OCI-LY7 (cell line): ENCODE results near the gene STAG1. TPM values are rescaled to one million over a fixed set of nuclear protein-coding genes. Genes with fewer than 3 reads are reported as not detected.

Experiments
- BruUV-seq: library from RNA; stranded (reverse); fragments of 400-500 nt; replicated peaks from 2 replicates; lab custom pipeline; 2021; lab: Mats Ljungman, UMichigan
- CTCF ChIA-PET: fragments of 300-600 bp; sonication (Branson Sonifier 250); formaldehyde crosslinking; loops from one replicate; lab custom pipeline; 2022; ENCODE audit warnings: antibody characterized with exemption; ENCODE audit not compliant: unreplicated experiment; lab: Charles Lee
- POLR2A ChIA-PET: fragments of 300-600 bp; sonication (Branson Sonifier 250); formaldehyde crosslinking; loops from one replicate; lab custom pipeline; 2022; ENCODE audit warnings: antibody characterized with exemption; lab: Charles Lee
- DNase-seq: peaks from one replicate; pipeline ENCODE4 v3.0.0-alpha.2; 2015; ENCODE audit warnings: low spot score
- H2AFZ ChIP-seq: fragments of 200-600 bp; sonication (generic), shearing (Covaris generic); 2 replicates; pipeline ENCODE4 v1.6.1; 2014; ENCODE audit warnings: mild to moderate bottlenecking, antibody characterized with exemption, low read length, moderate library complexity
- H3K27ac ChIP-seq: fragments of 200-600 bp; sonication (generic); 2 replicates; pipeline ENCODE4 v1.5.1; 2014; ENCODE audit warnings: mixed run types, low read depth, mild to moderate bottlenecking, moderate library complexity, low read length, inconsistent platforms; ENCODE audit not compliant: poor library complexity, severe bottlenecking
- H3K36me3 ChIP-seq: fragments of 200-600 bp; sonication (generic); 2 replicates; pipeline ENCODE4 v1.6.1; 2014; ENCODE audit warnings: mild to moderate bottlenecking, antibody characterized with exemption, low read length, moderate library complexity, mixed read lengths; ENCODE audit not compliant: insufficient read depth
- H3K4me1 ChIP-seq: fragments of 200-600 bp; sonication (generic); 2 replicates; pipeline ENCODE4 v1.5.1; 2014; ENCODE audit warnings: mild to moderate bottlenecking, low read length; ENCODE audit not compliant: insufficient read depth, poor library complexity, severe bottlenecking
- H3K4me2 ChIP-seq: fragments of 200-600 bp; sonication (generic); 2 replicates; pipeline ENCODE4 v1.6.1; 2014; ENCODE audit warnings: mild to moderate bottlenecking, low read length
- H3K4me3 ChIP-seq: fragments of 200-600 bp; sonication (generic); 2 replicates; pipeline ENCODE4 v1.5.1; 2014; ENCODE audit warnings: mild to moderate bottlenecking, low read depth, low read length; ENCODE audit not compliant: poor library complexity, severe bottlenecking
- H3K79me2 ChIP-seq: fragments of 200-600 bp; sonication (generic); 2 replicates; pipeline ENCODE4 v1.6.1; 2016; ENCODE audit warnings: low read depth, mild to moderate bottlenecking, low read length, moderate library complexity, mixed read lengths; ENCODE audit not compliant: insufficient read depth
- H3K9me2 ChIP-seq: fragments of 200-600 bp; sonication (generic); 2 replicates; pipeline ENCODE4 v1.6.1; 2016; ENCODE audit warnings: mild to moderate bottlenecking, low read length, mixed read lengths; ENCODE audit not compliant: insufficient read depth
- H3K9me3 ChIP-seq: fragments of 200-600 bp; sonication (generic); 2 replicates; pipeline ENCODE4 v1.6.1; 2014; ENCODE audit warnings: mild to moderate bottlenecking, mixed run types, low read length, mixed read lengths
- H4K20me1 ChIP-seq: fragments of 200-600 bp; sonication (generic); 2 replicates; pipeline ENCODE4 v1.6.1; 2014; ENCODE audit warnings: mild to moderate bottlenecking, antibody characterized with exemption, low read length, moderate library complexity, mixed read lengths; ENCODE audit not compliant: insufficient read depth
- CTCF ChIP-seq: fragments of 200-600 bp; sonication (generic); conservative IDR thresholded peaks from 2 replicates; pipeline ENCODE4 v1.5.1; 2014; ENCODE audit warnings: mild to moderate bottlenecking, antibody characterized with exemption, low read length, moderate library complexity, mixed read lengths
- EZH2phosphoT487 ChIP-seq: fragments of 200-600 bp; sonication (generic); IDR thresholded peaks from 2 replicates; pipeline ENCODE4 v1.6.1; 2018; ENCODE audit warnings: low read depth, borderline replicate concordance, mild to moderate bottlenecking, mixed run types, antibody characterized with exemption, low read length, moderate library complexity, mixed read lengths
- intact Hi-C: fragments of 100-400 bp; cut with micrococcal nuclease; formaldehyde crosslinking; loops from one replicate; pipeline ENCODE4 v1.10.0; 2022; ENCODE audit not compliant: unreplicated experiment
- total RNA-seq, 2 experiments: library from RNA; depleted of rRNA in 1 of 2; stranded (reverse); fragments of >200 nt in 1 of 2; shearing (Covaris generic) in 1 of 2; gene quantifications; 2 replicates each; pipeline ENCODE4 v1.2.3, GENCODE V29; 2014 to 2022

STAG1 gene
- total RNA-seq, 2 experiments from 2014 or later: 30.7 to 46.6 TPM

- no peak overlapping the region for H3K4me3 ChIP-seq
- H3K9me2 ChIP-seq: no peaks in the 10 kb centered on the region
- TF ChIP-seq CTCF (no peak), EZH2phosphoT487 (no peak)
- no peaks in the 10 kb centered on the region for H4K20me1 ChIP-seq
- no peak overlapping the region for H3K27ac ChIP-seq
- BruUV-seq: no TSS peak
- intact Hi-C loops: no loop called here
- no peaks in the 10 kb centered on the region; the same call in 1 of the 2 replicates for H3K79me2 ChIP-seq
- POLR2A ChIA-PET: interaction anchor here (0.7 to 2.0 kb wide), 5 partner anchors 9 to 31 kb away, joined by 3 to 6 read pairs (median 3); no protein-coding TSS in a partner anchor
- DNase-seq: no peak
- H3K4me1 ChIP-seq: no peaks in the 10 kb centered on the region
- CTCF ChIA-PET: interaction anchor here (1.1 kb wide), 1 partner anchor 10 kb away, joined by 3 read pairs; no protein-coding TSS in a partner anchor
- H3K36me3 ChIP-seq: peaks cover 30% of the 10 kb centered on the region
- no peaks in the 10 kb centered on the region for H3K9me3 ChIP-seq
- H3K4me2 ChIP-seq: no peak overlapping the region
- no peak overlapping the region for H2AFZ ChIP-seq
Measured at GRCh38 chr3:136586580-136586979, 165.6 kb downstream of the STAG1 start.

- no peaks in the 10 kb centered on the region for H4K20me1 ChIP-seq
- H2AFZ ChIP-seq: no peak overlapping the region
- H3K9me3 ChIP-seq: 0 out of 2 replicates have a peak, but pooled peaks cover 8% of the 10 kb centered on the region
- TF ChIP-seq CTCF: no peak
- TF ChIP-seq EZH2phosphoT487: no peak
- no peaks in the 10 kb centered on the region for H3K9me2 ChIP-seq
- POLR2A ChIA-PET: interaction anchor here (0.6 to 0.7 kb wide), 2 partner anchors 34 to 146 kb away, joined by 4 to 5 read pairs; no protein-coding TSS in a partner anchor
- no peaks in the 10 kb centered on the region; the same call in 1 of the 2 replicates for H3K79me2 ChIP-seq
- CTCF ChIA-PET: no interaction called here
- no TSS peak for BruUV-seq
- intact Hi-C loops: no loop called here
- no peaks in the 10 kb centered on the region for H3K4me1 ChIP-seq
- no peak overlapping the region for H3K4me2 ChIP-seq
- no peak overlapping the region for H3K27ac ChIP-seq
- peaks cover 32% of the 10 kb centered on the region for H3K36me3 ChIP-seq
- no peak for DNase-seq
- no peak overlapping the region for H3K4me3 ChIP-seq
Measured at GRCh38 chr3:136584728-136585127, 167.4 kb downstream of the STAG1 start.

- Histone ChIP-seq H3K4me1 (no peaks in the 10 kb centered on the region), H3K36me3 (peaks cover 32% of the 10 kb centered on the region), H2AFZ (no peak overlapping the region), H3K9me2 (no peaks in the 10 kb centered on the region), H3K79me2 (no peaks in the 10 kb centered on the region; the same call in 1 of the 2 replicates), H3K27ac (no peak overlapping the region), H4K20me1 (no peaks in the 10 kb centered on the region), H3K4me2 (no peak overlapping the region), H3K9me3 (0 out of 2 replicates have a peak, but pooled peaks cover 8% of the 10 kb centered on the region), H3K4me3 (no peak overlapping the region)
- ChIA-PET POLR2A (interaction anchor here (0.7 kb wide), 1 partner anchor 146 kb away, joined by 5 read pairs; no protein-coding TSS in a partner anchor), CTCF (no interaction called here)
- intact Hi-C loops: no loop called here
- no peak for TF ChIP-seq EZH2phosphoT487
- no peak for TF ChIP-seq CTCF
- no TSS peak for BruUV-seq
- DNase-seq: no peak
Measured at GRCh38 chr3:136583823-136584222, 168.4 kb downstream of the STAG1 start.
